Endothelial cell of umbilical vein (primary cell): Measurements from ENCODE around the gene TTLL10. TPM values are rescaled to one million over a fixed set of nuclear protein-coding genes. Genes with fewer than 3 reads are reported as not detected.

Experiments
- BruUV-seq: library from RNA; stranded (reverse); fragments of 400-500 nt; replicated peaks from 2 replicates; lab custom pipeline; 2021; lab: Mats Ljungman, UMichigan
- CTCF ChIA-PET: fragments of 300-600, 350-600 bp; sonication (Branson Sonifier 250); formaldehyde crosslinking; loops from one replicate; lab custom pipeline; 2021; ENCODE audit warnings: antibody characterized with exemption, inconsistent platforms; lab: Charles Lee
- POLR2A ChIA-PET: fragments of 300-600, 350-600 bp; sonication (Branson Sonifier 250); formaldehyde crosslinking; loops from one replicate; lab custom pipeline; 2021; ENCODE audit warnings: antibody characterized with exemption, inconsistent platforms; lab: Charles Lee
- DNase-seq: peaks from one replicate; pipeline ENCODE4 v3.0.0-alpha.2; 2011; ENCODE audit warnings: low read depth, low spot score
- FAIRE-seq: peaks from 2 replicates; lab custom pipeline; 2011; peaks lifted over from hg19 to GRCh38; lab: Jason Lieb, UNC
- H2AFZ ChIP-seq: 2 replicates; pipeline ENCODE4 v1.6.0; 2012; ENCODE audit warnings: low read depth, low read length, control low read depth, inconsistent platforms
- H3K27ac ChIP-seq: 2 replicates; pipeline ENCODE4 v1.5.1; 2011; ENCODE audit warnings: low read depth, mild to moderate bottlenecking, control low read depth, low read length, moderate library complexity; ENCODE audit not compliant: insufficient read depth
- H3K27me3 ChIP-seq, 2 experiments: 2 replicates each; pipeline versions ENCODE4 v1.6.0 to v1.6.1; 2011; ENCODE audit warnings: low read length in 2 of 2, mixed read lengths in 1 of 2; ENCODE audit not compliant: control insufficient read depth in 2 of 2, insufficient read depth in 2 of 2
- H3K36me3 ChIP-seq, 2 experiments: 2 replicates in 1 of 2; 3 replicates in 1 of 2; pipeline ENCODE4 v1.5.1; 2011; ENCODE audit warnings: low read length in 2 of 2, mild to moderate bottlenecking in 1 of 2, moderate library complexity in 1 of 2; ENCODE audit not compliant: control insufficient read depth in 2 of 2, insufficient read depth in 2 of 2; ENCODE audit errors: extremely low read depth in 1 of 2
- H3K4me1 ChIP-seq: 3 replicates; pipeline ENCODE4 v1.5.1; 2011; ENCODE audit warnings: mild to moderate bottlenecking, low read length; ENCODE audit not compliant: control insufficient read depth, insufficient read depth; ENCODE audit errors: extremely low read depth
- H3K4me2 ChIP-seq: 2 replicates; pipeline ENCODE4 v1.6.1; 2011; ENCODE audit warnings: low read length, control low read depth, mixed read lengths; ENCODE audit not compliant: insufficient read depth
- H3K4me3 ChIP-seq, 3 experiments: fragments of 200-600 bp in 1 of 3; sonication (generic), shearing (Covaris generic) in 1 of 3; replicated peaks in 1 of 3; 2 replicates each; pipeline ENCODE4 v1.5.1; 2011 to 2016; ENCODE audit warnings: control low read depth in 3 of 3, low read length in 3 of 3, mild to moderate bottlenecking in 2 of 3, inconsistent platforms in 1 of 3, low read depth in 1 of 3, moderate library complexity in 1 of 3; ENCODE audit not compliant: insufficient read depth in 1 of 3
- H3K79me2 ChIP-seq: 2 replicates; pipeline ENCODE4 v1.6.0; 2012; ENCODE audit warnings: low read length, inconsistent platforms; ENCODE audit not compliant: control insufficient read depth, insufficient read depth
- H3K9ac ChIP-seq: replicated peaks from 2 replicates; pipeline ENCODE3; 2011; ENCODE audit warnings: low read length, control low read depth; ENCODE audit not compliant: insufficient read depth; ENCODE audit errors: extremely low read depth
- H3K9me1 ChIP-seq: replicated peaks from 3 replicates; pipeline ENCODE4 v1.6.0; 2011; ENCODE audit warnings: mild to moderate bottlenecking, low read length; ENCODE audit not compliant: control insufficient read depth, insufficient read depth; ENCODE audit errors: extremely low read depth
- H3K9me3 ChIP-seq: replicated peaks from 2 replicates; pipeline ENCODE4 v1.5.1; 2012; ENCODE audit warnings: low read length, inconsistent platforms; ENCODE audit not compliant: control insufficient read depth, insufficient read depth
- H4K20me1 ChIP-seq: replicated peaks from 2 replicates; pipeline ENCODE3; 2011; ENCODE audit warnings: mild to moderate bottlenecking, low read length; ENCODE audit not compliant: control insufficient read depth, insufficient read depth; ENCODE audit errors: extremely low read depth
- CTCF ChIP-seq, 2 donors: IDR thresholded peaks; 1 replicate in 1 of 2; 2 replicates in 1 of 2; pipeline ENCODE4 v1.5.1; 2011; ENCODE audit warnings: low read length in 2 of 2, mild to moderate bottlenecking in 2 of 2, moderate library complexity in 2 of 2, control low read depth in 1 of 2, inconsistent platforms in 1 of 2, low read depth in 1 of 2; ENCODE audit not compliant: insufficient read depth in 1 of 2; ENCODE audit errors: extremely low read depth in 1 of 2
- EZH2 ChIP-seq: IDR thresholded peaks from 2 replicates; pipeline ENCODE4 v1.6.1; 2012; ENCODE audit warnings: borderline replicate concordance, low read depth, mild to moderate bottlenecking, moderate library complexity, low read length, inconsistent platforms; ENCODE audit not compliant: severe bottlenecking
- FOS ChIP-seq: IDR thresholded peaks from 2 replicates; pipeline ENCODE4 v1.6.1; 2011; ENCODE audit warnings: mild to moderate bottlenecking, low read length, moderate library complexity, borderline replicate concordance; ENCODE audit not compliant: insufficient read depth
- GATA2 ChIP-seq: IDR thresholded peaks from 2 replicates; pipeline ENCODE4 v1.7.0; 2011; ENCODE audit warnings: low read depth, mild to moderate bottlenecking, moderate library complexity, mixed read lengths, low read length; ENCODE audit not compliant: insufficient read length, insufficient read depth
- JUN ChIP-seq: IDR thresholded peaks from 2 replicates; pipeline ENCODE4 v1.6.1; 2011; ENCODE audit warnings: borderline replicate concordance, low read depth; ENCODE audit not compliant: insufficient read length, insufficient read depth
- MAX ChIP-seq: IDR thresholded peaks from 2 replicates; pipeline ENCODE4 v1.6.1; 2011; ENCODE audit not compliant: insufficient read depth, insufficient read length
- MYC ChIP-seq: IDR thresholded peaks from one replicate; pipeline ENCODE4 v1.6.1; 2011; ENCODE audit warnings: mild to moderate bottlenecking, low read depth, low read length
- POLR2A ChIP-seq: IDR thresholded peaks from 2 replicates; pipeline ENCODE4 v1.6.1; 2012; ENCODE audit warnings: low read depth, mild to moderate bottlenecking, control low read depth, low read length
- POLR2AphosphoS5 ChIP-seq: IDR thresholded peaks from 2 replicates; pipeline ENCODE4 v1.6.1; 2012; ENCODE audit warnings: low read depth, mild to moderate bottlenecking, control low read depth, low read length, moderate library complexity; ENCODE audit not compliant: insufficient read depth
- dilution Hi-C: fragments of 300-500 bp; cut with MboI; formaldehyde crosslinking; loops from one replicate; pipeline ENCODE4 v1.15.0; 2019; ENCODE audit warnings: low sequenced_read_pairs; ENCODE audit not compliant: extremely low pct_ligation_motif_present
- intact Hi-C: fragments of 100-400 bp; cut with micrococcal nuclease; formaldehyde crosslinking; loops from one replicate; pipeline ENCODE4 v1.10.0; 2022
- polyA plus RNA-seq, 4 experiments: library from polyadenylated mRNA; depleted of rRNA in 3 of 4; stranded (reverse) in 3 of 4; unstranded in 1 of 4; fragments of >200 nt; gene quantifications; 2 replicates each; pipeline versions ENCODE4 v1.2.1 to v1.2.3, GENCODE V29; 2011 to 2012; ENCODE audit warnings: missing spikeins in 1 of 4
- total RNA-seq: library from RNA; stranded (reverse); gene quantifications from 2 replicates; pipeline ENCODE4 v1.2.3, GENCODE V29; 2021

TTLL10 gene
- total and polyA plus RNA-seq, 2 donors (not counting 3 experiments of a cell fraction or from before 2014, with no cell fraction given): not detected

GRCh38 chr1:1177452-1178206, 3.9 kb downstream of the TTLL10 start:
- TF ChIP-seq POLR2AphosphoS5 (no peak), FOS (no peak), GATA2 (no peak), CTCF (IDR thresholded peaks at IDR 0.05; ENCODE audit: extremely low read depth in 1 of 2, insufficient read depth in 1 of 2, low read depth in 1 of 2, low read length in 2 of 2) (no peak), JUN (no peak), EZH2 (no peak), POLR2A (no peak), MYC (no peak), MAX (no peak)
- dilution Hi-C loops (no loop called here), intact Hi-C loops (no loop called here)
- Histone ChIP-seq H4K20me1 (no peaks in the 10 kb centered on the region), H2AFZ (no peak overlapping the region), H3K4me3 (no peak overlapping the region), H3K9ac (no peak overlapping the region), H3K27me3 (peaks cover 16% of the 10 kb centered on the region in 2 experiments), H3K27ac (no peak overlapping the region), H3K36me3 (no peaks in the 10 kb centered on the region), H3K4me1 (no peaks in the 10 kb centered on the region), H3K9me3 (no peaks in the 10 kb centered on the region), H3K79me2 (no peaks in the 10 kb centered on the region), H3K4me2 (no peak overlapping the region), H3K9me1 (no peaks in the 10 kb centered on the region)
- ChIA-PET POLR2A (no interaction called here), CTCF (interaction anchor here (0.6 kb wide), 1 partner anchor 9 kb away, joined by 7 read pairs; no protein-coding TSS in a partner anchor)
- no peak for DNase-seq
- no peak for FAIRE-seq
- no TSS peak for BruUV-seq
